ENCODE data around the gene EHD1. TPM values are rescaled to one million over a fixed set of nuclear protein-coding genes. Genes with fewer than 3 reads are reported as not detected.

EHD1 gene
- total and polyA plus RNA-seq, 9 of the 15 experiments (the other 6 are each of a cell fraction or from before 2014, with no cell fraction given), result 0.46 to 65.0 (median 16.4) TPM

DNA sequence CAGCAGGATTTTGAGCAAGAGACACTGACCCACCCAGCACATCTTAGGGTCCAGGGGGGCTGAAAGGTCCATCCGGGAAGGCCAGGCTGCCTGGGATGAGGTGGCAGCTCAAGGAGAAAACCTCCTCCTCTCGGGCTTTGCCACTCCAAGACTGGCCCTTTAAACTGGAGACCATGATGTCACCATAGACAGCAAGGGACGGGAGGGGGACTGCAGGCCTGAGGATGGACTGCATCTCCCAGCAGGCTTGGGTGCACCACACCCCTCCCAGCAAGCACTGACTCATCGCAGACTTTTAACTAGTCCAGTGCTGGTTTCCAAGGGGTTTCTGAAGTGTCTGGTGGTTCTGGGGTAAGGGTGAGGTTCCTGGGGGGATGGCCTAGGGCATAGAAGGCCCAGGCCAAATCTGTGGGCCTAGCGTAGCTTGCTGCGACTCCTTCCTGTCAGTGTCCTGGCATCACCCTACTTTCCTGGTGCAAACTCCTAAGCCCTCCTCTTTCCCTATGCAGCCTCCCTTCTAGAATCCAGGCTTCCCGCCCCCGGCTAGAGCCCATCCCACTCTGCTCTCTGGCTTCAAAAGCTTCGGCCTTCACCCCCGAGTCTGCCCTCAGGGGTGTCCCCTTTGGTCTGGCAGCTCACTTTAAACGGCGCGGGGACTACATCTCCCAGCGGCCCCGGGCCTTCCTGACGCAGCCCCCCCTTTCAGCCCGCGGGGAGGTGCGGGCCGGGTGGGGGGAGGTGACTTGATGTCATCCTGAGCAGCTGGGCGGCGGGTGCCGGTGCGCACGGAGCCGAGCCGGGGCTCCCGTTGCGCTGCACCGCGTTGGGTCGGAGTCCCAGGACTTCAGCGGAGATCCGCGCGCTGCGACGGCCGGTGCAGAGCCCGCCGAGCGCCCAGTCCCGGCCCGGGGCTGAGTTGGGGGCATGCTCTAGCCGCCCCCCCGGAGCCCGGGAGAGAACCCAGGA, 45.8 kb upstream of the EHD1 start, which contains the start of gene PPP2R5B (continued):
- TF ChIP-seq FIP1L1 (IDR thresholded peaks at IDR 0.05; ENCODE audit: low read depth, low read length, poor library complexity, severe bottlenecking) (peak; percentile 76), ATF3 (IDR thresholded peaks at IDR 0.05) (peak; percentile 99), ATF3 (CRISPR knock-in tag; conservative IDR thresholded peaks at IDR 0.05) (peak; percentile 97), MTA3 (IDR thresholded peaks at IDR 0.05; ENCODE audit: borderline replicate concordance) (peak; percentile 50), SAFB (IDR thresholded peaks at IDR 0.05; ENCODE audit: borderline replicate concordance, low read depth, low read length) (no peak), HOXB6 (CRISPR knock-in tag; IDR thresholded peaks at IDR 0.05; ENCODE audit: borderline replicate concordance) (no peak), CREB1 (IDR thresholded peaks at IDR 0.05) (peak; percentile 63), CREB1 (CRISPR knock-in tag; IDR thresholded peaks at IDR 0.05) (peak; percentile 83), TCF3 (CRISPR knock-in tag; IDR thresholded peaks at IDR 0.05) (no peak; the same call in none of the 2 replicates), ARNT (IDR thresholded peaks at IDR 0.05) (peak; percentile 59 to 69; a peak in 2 of 4 replicates), SIN3B (IDR thresholded peaks at IDR 0.05; ENCODE audit: low read depth) (0 out of 2 replicates have a peak, but pooled peaks have one; percentile 56)
- TF ChIP-seq, protein P1, sequence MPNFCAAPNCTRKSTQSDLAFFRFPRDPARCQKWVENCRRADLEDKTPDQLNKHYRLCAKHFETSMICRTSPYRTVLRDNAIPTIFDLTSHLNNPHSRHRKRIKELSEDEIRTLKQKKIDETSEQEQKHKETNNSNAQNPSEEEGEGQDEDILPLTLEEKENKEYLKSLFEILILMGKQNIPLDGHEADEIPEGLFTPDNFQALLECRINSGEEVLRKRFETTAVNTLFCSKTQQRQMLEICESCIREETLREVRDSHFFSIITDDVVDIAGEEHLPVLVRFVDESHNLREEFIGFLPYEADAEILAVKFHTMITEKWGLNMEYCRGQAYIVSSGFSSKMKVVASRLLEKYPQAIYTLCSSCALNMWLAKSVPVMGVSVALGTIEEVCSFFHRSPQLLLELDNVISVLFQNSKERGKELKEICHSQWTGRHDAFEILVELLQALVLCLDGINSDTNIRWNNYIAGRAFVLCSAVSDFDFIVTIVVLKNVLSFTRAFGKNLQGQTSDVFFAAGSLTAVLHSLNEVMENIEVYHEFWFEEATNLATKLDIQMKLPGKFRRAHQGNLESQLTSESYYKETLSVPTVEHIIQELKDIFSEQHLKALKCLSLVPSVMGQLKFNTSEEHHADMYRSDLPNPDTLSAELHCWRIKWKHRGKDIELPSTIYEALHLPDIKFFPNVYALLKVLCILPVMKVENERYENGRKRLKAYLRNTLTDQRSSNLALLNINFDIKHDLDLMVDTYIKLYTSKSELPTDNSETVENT (CRISPR knock-in tag; IDR thresholded peaks at IDR 0.05), result peak; percentile 31; the same call in 1 of the 2 replicates
- TF ChIP-seq, protein P2, sequence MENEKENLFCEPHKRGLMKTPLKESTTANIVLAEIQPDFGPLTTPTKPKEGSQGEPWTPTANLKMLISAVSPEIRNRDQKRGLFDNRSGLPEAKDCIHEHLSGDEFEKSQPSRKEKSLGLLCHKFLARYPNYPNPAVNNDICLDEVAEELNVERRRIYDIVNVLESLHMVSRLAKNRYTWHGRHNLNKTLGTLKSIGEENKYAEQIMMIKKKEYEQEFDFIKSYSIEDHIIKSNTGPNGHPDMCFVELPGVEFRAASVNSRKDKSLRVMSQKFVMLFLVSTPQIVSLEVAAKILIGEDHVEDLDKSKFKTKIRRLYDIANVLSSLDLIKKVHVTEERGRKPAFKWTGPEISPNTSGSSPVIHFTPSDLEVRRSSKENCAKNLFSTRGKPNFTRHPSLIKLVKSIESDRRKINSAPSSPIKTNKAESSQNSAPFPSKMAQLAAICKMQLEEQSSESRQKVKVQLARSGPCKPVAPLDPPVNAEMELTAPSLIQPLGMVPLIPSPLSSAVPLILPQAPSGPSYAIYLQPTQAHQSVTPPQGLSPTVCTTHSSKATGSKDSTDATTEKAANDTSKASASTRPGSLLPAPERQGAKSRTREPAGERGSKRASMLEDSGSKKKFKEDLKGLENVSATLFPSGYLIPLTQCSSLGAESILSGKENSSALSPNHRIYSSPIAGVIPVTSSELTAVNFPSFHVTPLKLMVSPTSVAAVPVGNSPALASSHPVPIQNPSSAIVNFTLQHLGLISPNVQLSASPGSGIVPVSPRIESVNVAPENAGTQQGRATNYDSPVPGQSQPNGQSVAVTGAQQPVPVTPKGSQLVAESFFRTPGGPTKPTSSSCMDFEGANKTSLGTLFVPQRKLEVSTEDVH (IDR thresholded peaks at IDR 0.05; ENCODE audit: low read depth, partially characterized antibody), result no peak
- TF ChIP-seq, protein P3, sequence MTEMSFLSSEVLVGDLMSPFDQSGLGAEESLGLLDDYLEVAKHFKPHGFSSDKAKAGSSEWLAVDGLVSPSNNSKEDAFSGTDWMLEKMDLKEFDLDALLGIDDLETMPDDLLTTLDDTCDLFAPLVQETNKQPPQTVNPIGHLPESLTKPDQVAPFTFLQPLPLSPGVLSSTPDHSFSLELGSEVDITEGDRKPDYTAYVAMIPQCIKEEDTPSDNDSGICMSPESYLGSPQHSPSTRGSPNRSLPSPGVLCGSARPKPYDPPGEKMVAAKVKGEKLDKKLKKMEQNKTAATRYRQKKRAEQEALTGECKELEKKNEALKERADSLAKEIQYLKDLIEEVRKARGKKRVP (CRISPR knock-in tag; IDR thresholded peaks at IDR 0.05), result no peak
- TF ChIP-seq, protein P4, sequence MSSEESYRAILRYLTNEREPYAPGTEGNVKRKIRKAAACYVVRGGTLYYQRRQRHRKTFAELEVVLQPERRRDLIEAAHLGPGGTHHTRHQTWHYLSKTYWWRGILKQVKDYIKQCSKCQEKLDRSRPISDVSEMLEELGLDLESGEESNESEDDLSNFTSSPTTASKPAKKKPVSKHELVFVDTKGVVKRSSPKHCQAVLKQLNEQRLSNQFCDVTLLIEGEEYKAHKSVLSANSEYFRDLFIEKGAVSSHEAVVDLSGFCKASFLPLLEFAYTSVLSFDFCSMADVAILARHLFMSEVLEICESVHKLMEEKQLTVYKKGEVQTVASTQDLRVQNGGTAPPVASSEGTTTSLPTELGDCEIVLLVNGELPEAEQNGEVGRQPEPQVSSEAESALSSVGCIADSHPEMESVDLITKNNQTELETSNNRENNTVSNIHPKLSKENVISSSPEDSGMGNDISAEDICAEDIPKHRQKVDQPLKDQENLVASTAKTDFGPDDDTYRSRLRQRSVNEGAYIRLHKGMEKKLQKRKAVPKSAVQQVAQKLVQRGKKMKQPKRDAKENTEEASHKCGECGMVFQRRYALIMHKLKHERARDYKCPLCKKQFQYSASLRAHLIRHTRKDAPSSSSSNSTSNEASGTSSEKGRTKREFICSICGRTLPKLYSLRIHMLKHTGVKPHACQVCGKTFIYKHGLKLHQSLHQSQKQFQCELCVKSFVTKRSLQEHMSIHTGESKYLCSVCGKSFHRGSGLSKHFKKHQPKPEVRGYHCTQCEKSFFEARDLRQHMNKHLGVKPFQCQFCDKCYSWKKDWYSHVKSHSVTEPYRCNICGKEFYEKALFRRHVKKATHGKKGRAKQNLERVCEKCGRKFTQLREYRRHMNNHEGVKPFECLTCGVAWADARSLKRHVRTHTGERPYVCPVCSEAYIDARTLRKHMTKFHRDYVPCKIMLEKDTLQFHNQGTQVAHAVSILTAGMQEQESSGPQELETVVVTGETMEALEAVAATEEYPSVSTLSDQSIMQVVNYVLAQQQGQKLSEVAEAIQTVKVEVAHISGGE (CRISPR knock-in tag; IDR thresholded peaks at IDR 0.05), result peak in 1 of 3 experiments; percentile 74; a peak in 2 of 6 replicates

Data from K562 (cell line).